Measurements from ENCODE around the gene FGF18.

DNA sequence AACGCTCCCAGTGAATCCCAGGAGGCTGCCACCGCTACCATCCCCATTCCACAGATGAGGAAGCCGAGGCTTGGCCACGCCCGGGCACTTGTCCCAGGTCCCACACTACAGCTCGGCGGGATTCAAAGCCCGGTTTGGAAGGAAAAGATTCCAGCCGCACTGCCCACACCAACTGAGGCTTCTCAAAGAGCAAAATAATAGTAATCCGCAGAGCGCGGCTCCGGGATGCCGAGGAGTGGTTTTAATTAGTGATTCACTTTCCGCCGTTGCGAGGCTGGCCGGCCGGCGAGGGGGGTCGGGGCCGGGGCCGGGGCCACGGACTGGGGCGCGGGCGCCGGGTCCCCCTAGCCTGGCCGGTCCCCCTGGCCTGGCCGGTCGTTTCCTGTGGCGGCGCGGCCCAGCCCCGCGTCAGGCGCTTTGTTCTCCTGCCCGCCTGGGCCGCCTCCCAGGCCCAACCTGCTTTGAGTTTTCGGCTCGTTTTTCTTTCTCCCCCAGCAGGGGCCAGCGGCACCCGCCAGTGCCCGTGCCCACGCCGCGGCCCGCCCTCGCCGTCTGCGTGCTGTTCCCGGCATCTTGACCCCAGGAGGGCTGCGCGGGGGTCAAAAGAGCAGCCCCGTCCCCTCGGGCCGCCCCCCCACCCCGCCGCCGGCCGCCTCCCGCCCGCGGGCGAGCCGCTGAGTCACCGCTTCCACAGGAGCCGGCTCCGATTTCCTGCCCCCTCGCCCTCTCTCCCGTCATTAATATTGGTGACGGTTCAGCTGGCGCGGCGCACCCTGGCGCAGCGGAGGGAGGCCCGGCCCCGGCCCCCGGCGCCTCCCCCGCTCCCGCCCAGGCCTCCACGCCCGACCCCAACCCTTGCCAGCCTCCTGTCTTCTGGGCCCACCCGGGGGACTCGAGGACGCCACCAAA, 31.2 kb downstream of the FGF18 start:
- TF ChIP-seq, protein P1, sequence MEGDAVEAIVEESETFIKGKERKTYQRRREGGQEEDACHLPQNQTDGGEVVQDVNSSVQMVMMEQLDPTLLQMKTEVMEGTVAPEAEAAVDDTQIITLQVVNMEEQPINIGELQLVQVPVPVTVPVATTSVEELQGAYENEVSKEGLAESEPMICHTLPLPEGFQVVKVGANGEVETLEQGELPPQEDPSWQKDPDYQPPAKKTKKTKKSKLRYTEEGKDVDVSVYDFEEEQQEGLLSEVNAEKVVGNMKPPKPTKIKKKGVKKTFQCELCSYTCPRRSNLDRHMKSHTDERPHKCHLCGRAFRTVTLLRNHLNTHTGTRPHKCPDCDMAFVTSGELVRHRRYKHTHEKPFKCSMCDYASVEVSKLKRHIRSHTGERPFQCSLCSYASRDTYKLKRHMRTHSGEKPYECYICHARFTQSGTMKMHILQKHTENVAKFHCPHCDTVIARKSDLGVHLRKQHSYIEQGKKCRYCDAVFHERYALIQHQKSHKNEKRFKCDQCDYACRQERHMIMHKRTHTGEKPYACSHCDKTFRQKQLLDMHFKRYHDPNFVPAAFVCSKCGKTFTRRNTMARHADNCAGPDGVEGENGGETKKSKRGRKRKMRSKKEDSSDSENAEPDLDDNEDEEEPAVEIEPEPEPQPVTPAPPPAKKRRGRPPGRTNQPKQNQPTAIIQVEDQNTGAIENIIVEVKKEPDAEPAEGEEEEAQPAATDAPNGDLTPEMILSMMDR (IDR thresholded peaks at IDR 0.05), result no peak
- TF ChIP-seq POLR2A (IDR thresholded peaks at IDR 0.05), result no peak

Data from uterus (tissue), 2 donors.